HepG2 (cell line): ENCODE measurements around the gene URGCP. TPM values are rescaled to one million over a fixed set of nuclear protein-coding genes. Genes with fewer than 3 reads are reported as not detected.

Experiments used
- DPF2 ChIP-seq: sonication (generic); formaldehyde crosslinking; IDR thresholded peaks from 2 replicates; pipeline ENCODE4 v1.4.0; 2020; ENCODE audit warnings: mild to moderate bottlenecking, low read depth, missing genetic modification reagents, borderline replicate concordance
- GFI1 ChIP-seq: sonication (generic); formaldehyde crosslinking; IDR thresholded peaks from 2 replicates; pipeline ENCODE4 v1.5.0; 2020; ENCODE audit warnings: missing genetic modification reagents, mild to moderate bottlenecking, borderline replicate concordance
- ZNF317 ChIP-seq: sonication (generic); formaldehyde crosslinking; IDR thresholded peaks from 2 replicates; pipeline ENCODE4 v1.5.0; 2020; ENCODE audit warnings: mild to moderate bottlenecking, missing genetic modification reagents
- ZNF547 ChIP-seq: sonication (generic); formaldehyde crosslinking; IDR thresholded peaks from 2 replicates; pipeline ENCODE4 v1.5.1; 2020; ENCODE audit warnings: mild to moderate bottlenecking, missing genetic modification reagents
- ZNF775 ChIP-seq: sonication (generic); formaldehyde crosslinking; IDR thresholded peaks from 2 replicates; pipeline ENCODE4 v1.4.0; 2020; ENCODE audit warnings: missing genetic modification reagents, mild to moderate bottlenecking, moderate library complexity, borderline replicate concordance
- polyA plus RNA-seq, 8 experiments: library from polyadenylated mRNA; depleted of rRNA in 3 of 8; stranded (reverse) in 7 of 8; unstranded in 1 of 8; fragments of >200 nt; fragmentation: Illumina TruSeq in 4 of 8; extraction: Trizol in 4 of 8; gene quantifications; 2 replicates each; pipeline versions ENCODE4 v1.2.1 to v1.2.3, GENCODE V29; 2011 to 2016; ENCODE audit warnings: low read depth in 4 of 8, missing spikeins in 1 of 8, mixed read lengths in 1 of 8; ENCODE audit not compliant: insufficient read depth in 1 of 8
- total RNA-seq, 5 experiments: library from RNA; depleted of rRNA; stranded (reverse); fragments of >200 nt; fragmentation: Illumina TruSeq; extraction: Trizol; gene quantifications; 2 replicates each; pipeline ENCODE4 v1.2.3, GENCODE V29; 2016; ENCODE audit warnings: low read depth in 1 of 5
- TF ChIP-seq, protein P1 (sequence below): sonication (generic); formaldehyde crosslinking; IDR thresholded peaks from 2 replicates; pipeline ENCODE4 v1.4.0; 2020; ENCODE audit warnings: missing genetic modification reagents, borderline replicate concordance
- TF ChIP-seq, protein P2 (sequence below): sonication (generic); formaldehyde crosslinking; IDR thresholded peaks from 2 replicates; pipeline ENCODE4 v1.5.1; 2020; ENCODE audit warnings: mild to moderate bottlenecking, missing genetic modification reagents, moderate library complexity
- TF ChIP-seq, protein P3 (sequence below): sonication (generic); formaldehyde crosslinking; IDR thresholded peaks from 2 replicates; pipeline ENCODE4 v1.8.0; 2022; ENCODE audit warnings: missing genetic modification reagents, low read depth, mild to moderate bottlenecking, borderline replicate concordance
- TF ChIP-seq, protein P4 (sequence below): sonication (generic); formaldehyde crosslinking; IDR thresholded peaks from 2 replicates; pipeline ENCODE4 v1.8.0; 2022; ENCODE audit warnings: low read depth, missing genetic modification reagents
- TF ChIP-seq, protein P5 (sequence below): sonication (generic); formaldehyde crosslinking; IDR thresholded peaks from 2 replicates; pipeline ENCODE4 v1.4.0; 2020; ENCODE audit warnings: mild to moderate bottlenecking, missing genetic modification reagents

The URGCP gene
- total and polyA plus RNA-seq, 2 of the 13 experiments (the other 11 are each of a cell fraction or from before 2014, with no cell fraction given) = 22.3 to 25.8 TPM

DNA sequence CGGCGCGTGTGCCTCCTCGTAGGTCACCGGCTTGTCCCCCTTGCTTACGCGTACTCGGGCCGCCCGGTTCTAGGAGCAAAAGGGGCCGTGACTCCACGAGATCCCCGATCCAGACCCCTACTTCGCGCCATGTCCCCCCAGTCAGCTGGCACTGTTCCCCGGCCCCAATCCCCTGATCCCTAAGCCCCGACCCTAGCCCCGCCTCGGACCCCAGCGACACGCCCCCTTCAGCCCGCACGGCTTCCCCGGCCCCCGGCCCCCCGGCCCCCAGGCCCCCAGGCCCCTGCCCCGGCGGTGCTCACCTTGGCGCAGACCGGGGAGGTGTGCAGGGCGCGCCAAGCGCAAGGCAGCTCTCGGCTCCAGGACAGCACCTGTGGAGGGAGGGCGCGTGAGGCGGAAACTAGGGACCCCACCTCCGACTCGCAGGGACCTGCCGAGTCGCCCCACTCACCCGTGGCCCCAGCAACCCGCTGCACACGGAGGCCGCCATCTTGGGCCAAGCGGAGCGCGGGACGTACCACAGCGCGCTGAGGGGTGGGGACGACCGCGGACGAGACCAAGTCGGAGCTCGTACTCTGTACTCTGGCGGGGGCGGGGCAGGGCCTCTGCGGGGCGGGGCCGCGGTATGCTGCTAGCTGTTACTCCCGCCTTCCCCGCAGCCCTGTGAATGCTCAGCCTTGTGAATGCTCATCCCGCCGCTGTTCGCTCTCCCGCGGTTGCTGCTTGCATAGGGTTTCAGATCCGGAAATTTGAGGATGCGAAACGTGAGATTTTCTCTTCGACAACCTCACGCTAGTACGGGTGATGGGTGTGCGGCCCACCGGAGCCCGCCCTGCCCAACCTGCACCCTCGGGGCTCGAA is 37.2 kb downstream of the URGCP start, which contains the start of gene MRPS24 (continued):
- no peak for TF ChIP-seq DPF2 (CRISPR knock-in tag)
- TF ChIP-seq ZNF317 (CRISPR knock-in tag) = 0 out of 2 replicates have a peak, but pooled peaks have one; percentile 37
- TF ChIP-seq, protein P1, sequence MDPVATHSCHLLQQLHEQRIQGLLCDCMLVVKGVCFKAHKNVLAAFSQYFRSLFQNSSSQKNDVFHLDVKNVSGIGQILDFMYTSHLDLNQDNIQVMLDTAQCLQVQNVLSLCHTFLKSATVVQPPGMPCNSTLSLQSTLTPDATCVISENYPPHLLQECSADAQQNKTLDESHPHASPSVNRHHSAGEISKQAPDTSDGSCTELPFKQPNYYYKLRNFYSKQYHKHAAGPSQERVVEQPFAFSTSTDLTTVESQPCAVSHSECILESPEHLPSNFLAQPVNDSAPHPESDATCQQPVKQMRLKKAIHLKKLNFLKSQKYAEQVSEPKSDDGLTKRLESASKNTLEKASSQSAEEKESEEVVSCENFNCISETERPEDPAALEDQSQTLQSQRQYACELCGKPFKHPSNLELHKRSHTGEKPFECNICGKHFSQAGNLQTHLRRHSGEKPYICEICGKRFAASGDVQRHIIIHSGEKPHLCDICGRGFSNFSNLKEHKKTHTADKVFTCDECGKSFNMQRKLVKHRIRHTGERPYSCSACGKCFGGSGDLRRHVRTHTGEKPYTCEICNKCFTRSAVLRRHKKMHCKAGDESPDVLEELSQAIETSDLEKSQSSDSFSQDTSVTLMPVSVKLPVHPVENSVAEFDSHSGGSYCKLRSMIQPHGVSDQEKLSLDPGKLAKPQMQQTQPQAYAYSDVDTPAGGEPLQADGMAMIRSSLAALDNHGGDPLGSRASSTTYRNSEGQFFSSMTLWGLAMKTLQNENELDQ (CRISPR knock-in tag) = no peak
- TF ChIP-seq, protein P2, sequence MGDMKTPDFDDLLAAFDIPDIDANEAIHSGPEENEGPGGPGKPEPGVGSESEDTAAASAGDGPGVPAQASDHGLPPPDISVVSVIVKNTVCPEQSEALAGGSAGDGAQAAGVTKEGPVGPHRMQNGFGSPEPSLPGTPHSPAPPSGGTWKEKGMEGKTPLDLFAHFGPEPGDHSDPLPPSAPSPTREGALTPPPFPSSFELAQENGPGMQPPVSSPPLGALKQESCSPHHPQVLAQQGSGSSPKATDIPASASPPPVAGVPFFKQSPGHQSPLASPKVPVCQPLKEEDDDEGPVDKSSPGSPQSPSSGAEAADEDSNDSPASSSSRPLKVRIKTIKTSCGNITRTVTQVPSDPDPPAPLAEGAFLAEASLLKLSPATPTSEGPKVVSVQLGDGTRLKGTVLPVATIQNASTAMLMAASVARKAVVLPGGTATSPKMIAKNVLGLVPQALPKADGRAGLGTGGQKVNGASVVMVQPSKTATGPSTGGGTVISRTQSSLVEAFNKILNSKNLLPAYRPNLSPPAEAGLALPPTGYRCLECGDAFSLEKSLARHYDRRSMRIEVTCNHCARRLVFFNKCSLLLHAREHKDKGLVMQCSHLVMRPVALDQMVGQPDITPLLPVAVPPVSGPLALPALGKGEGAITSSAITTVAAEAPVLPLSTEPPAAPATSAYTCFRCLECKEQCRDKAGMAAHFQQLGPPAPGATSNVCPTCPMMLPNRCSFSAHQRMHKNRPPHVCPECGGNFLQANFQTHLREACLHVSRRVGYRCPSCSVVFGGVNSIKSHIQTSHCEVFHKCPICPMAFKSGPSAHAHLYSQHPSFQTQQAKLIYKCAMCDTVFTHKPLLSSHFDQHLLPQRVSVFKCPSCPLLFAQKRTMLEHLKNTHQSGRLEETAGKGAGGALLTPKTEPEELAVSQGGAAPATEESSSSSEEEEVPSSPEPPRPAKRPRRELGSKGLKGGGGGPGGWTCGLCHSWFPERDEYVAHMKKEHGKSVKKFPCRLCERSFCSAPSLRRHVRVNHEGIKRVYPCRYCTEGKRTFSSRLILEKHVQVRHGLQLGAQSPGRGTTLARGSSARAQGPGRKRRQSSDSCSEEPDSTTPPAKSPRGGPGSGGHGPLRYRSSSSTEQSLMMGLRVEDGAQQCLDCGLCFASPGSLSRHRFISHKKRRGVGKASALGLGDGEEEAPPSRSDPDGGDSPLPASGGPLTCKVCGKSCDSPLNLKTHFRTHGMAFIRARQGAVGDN (CRISPR knock-in tag) = peak; percentile 79
- TF ChIP-seq ZNF547 = no peak
- TF ChIP-seq GFI1 (CRISPR knock-in tag) = no peak
- no peak for TF ChIP-seq ZNF775 (CRISPR knock-in tag)
- TF ChIP-seq, protein P3, sequence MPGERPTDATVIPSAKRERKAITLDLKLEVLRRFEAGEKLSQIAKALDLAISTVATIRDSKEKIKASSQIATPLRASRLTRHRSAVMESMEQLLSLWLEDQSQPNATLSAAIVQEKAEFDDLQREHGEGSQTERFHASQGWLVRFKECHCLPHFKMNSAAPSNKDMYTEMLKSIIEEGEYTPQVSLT (CRISPR knock-in tag) = no peak
- TF ChIP-seq, protein P4, sequence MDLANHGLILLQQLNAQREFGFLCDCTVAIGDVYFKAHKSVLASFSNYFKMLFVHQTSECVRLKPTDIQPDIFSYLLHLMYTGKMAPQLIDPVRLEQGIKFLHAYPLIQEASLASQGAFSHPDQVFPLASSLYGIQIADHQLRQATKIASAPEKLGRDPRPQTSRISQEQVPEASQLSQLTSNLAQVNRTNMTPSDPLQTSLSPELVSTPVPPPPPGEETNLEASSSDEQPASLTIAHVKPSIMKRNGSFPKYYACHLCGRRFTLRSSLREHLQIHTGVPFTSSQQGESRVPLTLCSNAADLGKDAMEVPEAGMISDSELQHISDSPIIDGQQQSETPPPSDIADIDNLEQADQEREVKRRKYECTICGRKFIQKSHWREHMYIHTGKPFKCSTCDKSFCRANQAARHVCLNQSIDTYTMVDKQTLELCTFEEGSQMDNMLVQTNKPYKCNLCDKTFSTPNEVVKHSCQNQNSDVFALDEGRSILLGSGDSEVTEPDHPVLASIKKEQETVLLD (CRISPR knock-in tag) = no peak
- TF ChIP-seq, protein P5, sequence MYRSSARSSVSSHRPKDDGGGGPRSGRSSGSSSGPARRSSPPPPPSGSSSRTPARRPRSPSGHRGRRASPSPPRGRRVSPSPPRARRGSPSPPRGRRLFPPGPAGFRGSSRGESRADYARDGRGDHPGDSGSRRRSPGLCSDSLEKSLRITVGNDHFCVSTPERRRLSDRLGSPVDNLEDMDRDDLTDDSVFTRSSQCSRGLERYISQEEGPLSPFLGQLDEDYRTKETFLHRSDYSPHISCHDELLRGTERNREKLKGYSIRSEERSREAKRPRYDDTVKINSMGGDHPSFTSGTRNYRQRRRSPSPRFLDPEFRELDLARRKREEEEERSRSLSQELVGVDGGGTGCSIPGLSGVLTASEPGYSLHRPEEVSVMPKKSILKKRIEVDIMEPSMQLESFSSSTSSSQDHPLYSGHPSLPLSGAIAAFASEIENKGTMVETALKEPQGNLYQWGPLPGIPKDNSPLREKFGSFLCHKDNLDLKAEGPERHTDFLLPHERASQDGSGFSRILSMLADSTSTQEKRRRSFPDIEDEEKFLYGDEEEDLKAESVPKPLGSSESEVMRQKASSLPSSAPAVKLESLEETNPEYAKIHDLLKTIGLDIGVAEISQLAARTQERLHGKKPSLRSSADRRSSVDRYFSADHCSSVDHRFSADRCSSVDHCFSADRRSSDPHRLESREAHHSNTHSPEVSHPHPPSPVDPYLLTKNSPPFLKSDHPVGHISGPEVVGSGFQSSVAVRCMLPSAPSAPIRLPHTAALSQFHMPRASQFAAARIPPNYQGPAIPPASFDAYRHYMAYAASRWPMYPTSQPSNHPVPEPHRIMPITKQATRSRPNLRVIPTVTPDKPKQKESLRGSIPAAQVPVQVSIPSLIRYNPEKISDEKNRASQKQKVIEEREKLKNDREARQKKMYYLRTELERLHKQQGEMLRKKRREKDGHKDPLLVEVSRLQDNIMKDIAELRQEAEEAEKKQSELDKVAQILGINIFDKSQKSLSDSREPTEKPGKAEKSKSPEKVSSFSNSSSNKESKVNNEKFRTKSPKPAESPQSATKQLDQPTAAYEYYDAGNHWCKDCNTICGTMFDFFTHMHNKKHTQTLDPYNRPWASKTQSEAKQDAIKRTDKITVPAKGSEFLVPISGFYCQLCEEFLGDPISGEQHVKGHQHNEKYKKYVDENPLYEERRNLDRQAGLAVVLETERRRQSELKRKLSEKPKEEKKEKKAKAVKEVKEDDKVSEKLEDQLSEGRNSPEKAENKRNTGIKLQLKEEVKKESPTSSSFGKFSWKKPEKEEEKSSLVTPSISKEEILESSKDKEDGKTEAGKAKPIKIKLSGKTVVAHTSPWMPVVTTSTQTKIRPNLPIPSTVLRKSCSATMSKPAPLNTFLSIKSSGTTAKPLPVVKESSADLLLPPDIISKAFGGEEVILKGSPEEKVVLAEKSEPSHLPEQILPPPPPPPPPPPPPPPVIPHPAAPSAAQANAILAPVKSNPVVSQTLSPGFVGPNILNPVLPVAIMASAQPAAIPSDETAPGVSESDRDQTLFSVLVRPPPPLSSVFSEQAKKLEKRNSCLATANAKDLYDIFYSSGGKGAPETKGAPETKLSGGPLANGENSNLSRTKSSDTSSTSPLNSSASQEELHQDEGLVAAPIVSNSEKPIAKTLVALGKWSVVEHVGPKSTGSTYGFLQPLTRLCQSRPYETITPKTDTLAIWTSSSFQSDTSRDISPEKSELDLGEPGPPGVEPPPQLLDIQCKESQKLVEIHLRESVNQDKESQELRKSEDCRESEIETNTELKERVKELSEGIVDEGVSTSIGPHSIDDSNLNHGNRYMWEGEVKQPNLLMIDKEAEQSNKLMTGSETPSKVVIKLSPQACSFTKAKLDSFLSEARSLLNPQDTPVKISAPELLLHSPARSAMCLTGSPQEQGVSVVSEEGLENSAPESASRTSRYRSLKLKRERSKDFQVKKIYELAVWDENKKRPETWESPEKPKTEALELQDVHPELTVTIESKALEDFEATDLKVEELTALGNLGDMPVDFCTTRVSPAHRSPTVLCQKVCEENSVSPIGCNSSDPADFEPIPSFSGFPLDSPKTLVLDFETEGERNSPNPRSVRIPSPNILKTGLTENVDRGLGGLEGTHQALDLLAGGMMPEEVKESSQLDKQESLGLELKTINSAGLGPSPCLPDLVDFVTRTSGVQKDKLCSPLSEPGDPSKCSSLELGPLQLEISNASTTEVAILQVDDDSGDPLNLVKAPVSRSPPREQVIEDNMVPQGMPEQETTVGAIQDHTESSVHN (CRISPR knock-in tag) = no peak
